Measurements from ENCODE around the gene PDZD4. TPM values are rescaled to one million over a fixed set of nuclear protein-coding genes. Genes with fewer than 3 reads are reported as not detected.

Gene PDZD4
- total RNA-seq, 1 donor from 2014 or later = 9.9 TPM

GRCh38 chrX:153836921-153837320, 6.6 kb upstream of the PDZD4 start:
- H3K79me2 ChIP-seq (ENCODE audit: insufficient read depth, low read length) = no peaks in the 10 kb centered on the region
- no peak overlapping the region for H3K4me2 ChIP-seq (ENCODE audit: low read length)
- Mint-ChIP-seq H3K4me3 (ENCODE audit: unreplicated experiment) (no peak overlapping the region), H3K36me3 (ENCODE audit: low read depth, unreplicated experiment) (no peaks in the 10 kb centered on the region), H3K9me3 (ENCODE audit: unreplicated experiment) (no peaks in the 10 kb centered on the region), H3K27me3 (ENCODE audit: low read depth, unreplicated experiment) (peaks cover 11% of the 10 kb centered on the region), H3K27ac (ENCODE audit: unreplicated experiment) (no peak overlapping the region), H3K4me1 (ENCODE audit: low read depth, unreplicated experiment) (no peaks in the 10 kb centered on the region)
- FAIRE-seq (peak; percentile 67), DNase-seq (ENCODE audit: low read depth) (no peak)
- no peak overlapping the region for H3K9ac ChIP-seq (ENCODE audit: low read length)
- TF ChIP-seq EZH2 (IDR thresholded peaks at IDR 0.05; ENCODE audit: insufficient read depth, low read length) (no peak), CTCF (IDR thresholded peaks at IDR 0.05; ENCODE audit: insufficient read depth, low read depth, low read length) (no peak)
- no peaks in the 10 kb centered on the region for H3K36me3 ChIP-seq (ENCODE audit: insufficient read depth, low read length)
- H3K4me3 ChIP-seq (ENCODE audit: insufficient read depth, low read depth, low read length) = no peak overlapping the region
- no peak overlapping the region for H2AFZ ChIP-seq (ENCODE audit: low read depth, low read length)
- H3K4me1 ChIP-seq (ENCODE audit: insufficient read depth, low read length) = no peaks in the 10 kb centered on the region
- no peaks in the 10 kb centered on the region for H4K20me1 ChIP-seq (ENCODE audit: insufficient read depth, low read length)
- no peak overlapping the region for H3K27ac ChIP-seq (ENCODE audit: low read depth, low read length)
- H3K9me3 ChIP-seq (ENCODE audit: insufficient read depth, low read depth, low read length) = no peaks in the 10 kb centered on the region
- no peaks in the 10 kb centered on the region for H3K27me3 ChIP-seq (ENCODE audit: insufficient read depth, low read length)

GRCh38 chrX:153832728-153833127, 2.4 kb upstream of the PDZD4 start:
- no peak for DNase-seq (ENCODE audit: low read depth)
- Histone ChIP-seq H3K79me2 (ENCODE audit: insufficient read depth, low read length) (no peaks in the 10 kb centered on the region), H3K36me3 (ENCODE audit: insufficient read depth, low read length) (no peaks in the 10 kb centered on the region), H2AFZ (ENCODE audit: low read depth, low read length) (no peak overlapping the region), H3K27ac (ENCODE audit: low read depth, low read length) (no peak overlapping the region), H3K4me2 (ENCODE audit: low read length) (no peak overlapping the region), H4K20me1 (ENCODE audit: insufficient read depth, low read length) (no peaks in the 10 kb centered on the region), H3K9me3 (ENCODE audit: insufficient read depth, low read depth, low read length) (no peaks in the 10 kb centered on the region), H3K27me3 (ENCODE audit: insufficient read depth, low read length) (peaks cover 3% of the 10 kb centered on the region), H3K9ac (ENCODE audit: low read length) (no peak overlapping the region), H3K4me1 (ENCODE audit: insufficient read depth, low read length) (peaks cover 5% of the 10 kb centered on the region), H3K4me3 (ENCODE audit: insufficient read depth, low read depth, low read length) (no peak overlapping the region)
- TF ChIP-seq CTCF (IDR thresholded peaks at IDR 0.05; ENCODE audit: insufficient read depth, low read depth, low read length) (no peak), EZH2 (IDR thresholded peaks at IDR 0.05; ENCODE audit: insufficient read depth, low read length) (no peak)
- H3K9me3 Mint-ChIP-seq (ENCODE audit: unreplicated experiment) = no peaks in the 10 kb centered on the region
- no peaks in the 10 kb centered on the region for H3K36me3 Mint-ChIP-seq (ENCODE audit: low read depth, unreplicated experiment)
- no peak overlapping the region for H3K4me3 Mint-ChIP-seq (ENCODE audit: unreplicated experiment)
- FAIRE-seq = no peak
- H3K27ac Mint-ChIP-seq (ENCODE audit: unreplicated experiment) = no peak overlapping the region
- peaks cover 15% of the 10 kb centered on the region for H3K27me3 Mint-ChIP-seq (ENCODE audit: low read depth, unreplicated experiment)
- H3K4me1 Mint-ChIP-seq (ENCODE audit: low read depth, unreplicated experiment) = peaks cover 2% of the 10 kb centered on the region

GRCh38 chrX:153831429-153832150, 1.2 kb upstream of the PDZD4 start:
- Histone ChIP-seq H3K4me2 (ENCODE audit: low read length) (no peak overlapping the region), H4K20me1 (ENCODE audit: insufficient read depth, low read length) (no peaks in the 10 kb centered on the region), H3K36me3 (ENCODE audit: insufficient read depth, low read length) (no peaks in the 10 kb centered on the region), H3K27ac (ENCODE audit: low read depth, low read length) (no peak overlapping the region), H3K79me2 (ENCODE audit: insufficient read depth, low read length) (no peaks in the 10 kb centered on the region), H2AFZ (ENCODE audit: low read depth, low read length) (no peak overlapping the region), H3K27me3 (ENCODE audit: insufficient read depth, low read length) (peaks cover 3% of the 10 kb centered on the region), H3K4me1 (ENCODE audit: insufficient read depth, low read length) (peaks cover 5% of the 10 kb centered on the region), H3K9me3 (ENCODE audit: insufficient read depth, low read depth, low read length) (no peaks in the 10 kb centered on the region), H3K4me3 (ENCODE audit: insufficient read depth, low read depth, low read length) (no peak overlapping the region), H3K9ac (ENCODE audit: low read length) (no peak overlapping the region)
- Mint-ChIP-seq H3K9me3 (ENCODE audit: unreplicated experiment) (no peaks in the 10 kb centered on the region), H3K4me1 (ENCODE audit: low read depth, unreplicated experiment) (peaks cover 6% of the 10 kb centered on the region), H3K27ac (ENCODE audit: unreplicated experiment) (peak overlapping the region; percentile 62), H3K4me3 (ENCODE audit: unreplicated experiment) (peak overlapping the region; percentile 45), H3K27me3 (ENCODE audit: low read depth, unreplicated experiment) (peaks cover 15% of the 10 kb centered on the region), H3K36me3 (ENCODE audit: low read depth, unreplicated experiment) (no peaks in the 10 kb centered on the region)
- no peak for DNase-seq (ENCODE audit: low read depth)
- FAIRE-seq = no peak
- TF ChIP-seq CTCF (IDR thresholded peaks at IDR 0.05; ENCODE audit: insufficient read depth, low read depth, low read length) (no peak), EZH2 (IDR thresholded peaks at IDR 0.05; ENCODE audit: insufficient read depth, low read length) (no peak)
